BLaER1 (cell line): ENCODE data around the gene PNPLA2.

Experiments
- H3K27ac ChIP-seq: shearing (Covaris generic); formaldehyde crosslinking; 2 replicates; pipeline ENCODE4 v1.8.1; 2022
- H3K27me3 ChIP-seq: shearing (Covaris generic); formaldehyde crosslinking; 2 replicates; pipeline ENCODE4 v1.8.1; 2022
- H3K36me3 ChIP-seq: shearing (Covaris generic); formaldehyde crosslinking; 2 replicates; pipeline ENCODE4 v1.8.1; 2022
- H3K4me1 ChIP-seq: shearing (Covaris generic); formaldehyde crosslinking; 2 replicates; pipeline ENCODE4 v1.8.1; 2022
- H3K4me2 ChIP-seq: shearing (Covaris generic); formaldehyde crosslinking; 2 replicates; pipeline ENCODE4 v1.8.1; 2022
- H3K4me3 ChIP-seq: shearing (Covaris generic); formaldehyde crosslinking; 2 replicates; pipeline ENCODE4 v1.8.1; 2022
- H3K9ac ChIP-seq: shearing (Covaris generic); formaldehyde crosslinking; 2 replicates; pipeline ENCODE4 v1.8.1; 2022
- H3K9me3 ChIP-seq: shearing (Covaris generic); formaldehyde crosslinking; 2 replicates; pipeline ENCODE4 v1.8.1; 2022
- H4K20me1 ChIP-seq: shearing (Covaris generic); formaldehyde crosslinking; 2 replicates; pipeline ENCODE4 v1.8.1; 2022
- Cebpa-rat ChIP-seq: shearing (Covaris generic); IDR thresholded peaks from 2 replicates; pipeline ENCODE4 v1.8.1; 2022

PNPLA2 gene

DNA sequence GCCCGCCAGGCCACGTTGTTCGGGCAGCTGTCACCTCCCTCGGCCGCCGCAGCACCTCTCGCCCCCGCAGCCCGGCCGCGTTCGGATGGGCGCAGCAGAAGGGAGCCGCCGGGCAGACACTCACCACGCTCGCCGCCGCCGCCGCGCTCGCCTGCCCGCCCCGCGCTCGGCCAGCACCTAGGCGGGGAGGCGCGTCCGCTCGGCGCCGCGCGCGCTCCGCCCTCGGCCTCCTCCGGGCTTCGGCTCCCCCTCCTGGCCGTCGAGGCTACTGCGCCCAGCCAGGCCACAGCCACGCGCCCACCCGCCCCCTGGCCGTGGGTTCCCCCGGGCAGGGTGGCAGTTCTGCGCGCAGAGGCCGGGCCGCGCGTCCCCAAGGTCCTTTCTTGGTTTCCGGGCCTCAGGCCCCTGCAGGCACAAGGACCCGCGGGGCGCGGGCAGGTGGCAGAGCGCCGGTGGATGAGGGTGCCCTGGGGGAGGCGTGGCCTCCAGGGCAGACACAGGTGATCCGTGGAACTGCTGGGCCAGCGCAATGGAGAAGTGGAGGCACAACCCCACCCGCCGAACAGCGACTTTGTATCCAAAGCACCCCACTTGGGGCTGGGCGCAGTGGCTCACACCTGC lies 20.5 kb upstream of the PNPLA2 start, which contains the start of gene SLC25A22:
SLC25A22 (minus strand) TSS at position 189 of the 621 bp plus-strand sequence. CDS start 3,275 bp downstream, outside the sequence.
- peaks cover 52% of the 10 kb centered on the region for H4K20me1 ChIP-seq
- peaks cover 60% of the 10 kb centered on the region for H3K36me3 ChIP-seq
- TF ChIP-seq Cebpa-rat: no peak
- peak within 1 kb of the TSS; percentile 100 for H3K4me2 ChIP-seq
- peak within 1 kb of the TSS; percentile 88 for H3K27ac ChIP-seq
- H3K9me3 ChIP-seq: no peaks in the 10 kb centered on the region
- peak within 1 kb of the TSS; percentile 90 for H3K9ac ChIP-seq
- peaks cover 45% of the 10 kb centered on the region for H3K4me1 ChIP-seq
- H3K4me3 ChIP-seq: peak within 1 kb of the TSS; percentile 97
- H3K27me3 ChIP-seq: no peaks in the 10 kb centered on the region

DNA sequence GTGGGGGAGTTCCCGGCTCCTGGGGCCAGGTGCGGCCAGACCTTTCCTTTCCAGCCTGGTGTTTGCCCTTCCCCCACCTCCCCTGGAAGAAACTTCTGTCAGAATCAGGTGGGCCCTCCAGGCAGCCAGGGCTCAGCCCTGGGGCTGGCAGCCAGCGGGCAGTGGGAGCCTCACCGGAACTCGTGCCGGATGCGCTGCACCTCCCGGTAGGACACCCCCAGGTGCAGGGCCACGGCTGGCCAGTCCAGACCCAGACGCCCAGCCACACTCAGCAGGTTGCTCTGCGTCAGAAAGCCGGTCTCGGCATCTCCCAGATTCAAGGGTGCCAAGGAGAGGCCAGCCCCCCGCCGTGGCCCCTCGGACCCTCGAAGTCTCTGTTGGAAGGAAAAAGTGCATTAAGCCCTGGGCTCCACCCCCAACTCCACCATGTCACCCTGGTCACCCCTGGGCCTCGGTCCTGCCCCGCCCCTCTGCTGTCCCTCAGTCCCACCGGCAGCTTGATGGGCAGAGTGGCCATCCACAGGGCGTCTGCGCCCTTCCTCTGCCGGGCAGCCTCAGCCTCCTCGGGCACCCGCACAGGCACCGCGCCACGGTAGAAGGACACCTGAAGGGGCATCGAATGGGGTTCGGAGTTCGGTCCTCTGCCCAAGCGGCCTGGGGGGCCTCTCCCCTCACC lies 18.9 kb upstream of the PNPLA2 start:
- Histone ChIP-seq H3K4me1 (peaks cover 54% of the 10 kb centered on the region), H3K27ac (no peak overlapping the region), H3K36me3 (peaks cover 45% of the 10 kb centered on the region)

DNA sequence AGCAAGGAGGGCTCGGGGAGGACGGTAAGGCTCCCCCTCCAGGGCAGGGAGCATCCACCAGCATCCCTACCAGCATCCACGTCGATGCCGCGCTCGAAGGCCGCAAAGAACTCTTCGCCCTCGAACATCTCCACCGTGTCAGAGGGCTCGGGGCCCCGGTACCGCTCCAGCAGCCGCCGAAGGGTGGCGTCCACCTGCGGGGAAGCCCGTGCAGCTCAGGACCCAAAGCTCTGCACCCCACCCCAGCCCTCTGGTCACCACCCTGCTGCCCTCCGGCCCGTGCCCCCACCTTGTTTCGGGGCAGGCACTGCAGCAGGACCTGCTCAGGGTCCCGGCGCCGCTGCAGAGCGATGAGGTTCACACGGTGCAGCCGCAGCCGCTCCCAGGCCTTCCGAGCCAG lies 18.2 kb upstream of the PNPLA2 start:
- peaks cover 52% of the 10 kb centered on the region for H4K20me1 ChIP-seq
- H3K4me2 ChIP-seq: no peak overlapping the region
- H3K36me3 ChIP-seq: peaks cover 45% of the 10 kb centered on the region
- peaks cover 50% of the 10 kb centered on the region for H3K4me1 ChIP-seq
- no peak for TF ChIP-seq Cebpa-rat
- no peaks in the 10 kb centered on the region for H3K9me3 ChIP-seq
- no peaks in the 10 kb centered on the region for H3K27me3 ChIP-seq
- no peak overlapping the region for H3K9ac ChIP-seq
- no peak overlapping the region for H3K4me3 ChIP-seq
- no peak overlapping the region for H3K27ac ChIP-seq

More for the DNA sequence above, 18.9 kb upstream of the PNPLA2 start:
- no peaks in the 10 kb centered on the region for H3K9me3 ChIP-seq
- H4K20me1 ChIP-seq: peaks cover 55% of the 10 kb centered on the region
- H3K9ac ChIP-seq: no peak overlapping the region
- H3K4me2 ChIP-seq: no peak overlapping the region
- TF ChIP-seq Cebpa-rat: no peak
- no peaks in the 10 kb centered on the region for H3K27me3 ChIP-seq
- no peak overlapping the region for H3K4me3 ChIP-seq

DNA sequence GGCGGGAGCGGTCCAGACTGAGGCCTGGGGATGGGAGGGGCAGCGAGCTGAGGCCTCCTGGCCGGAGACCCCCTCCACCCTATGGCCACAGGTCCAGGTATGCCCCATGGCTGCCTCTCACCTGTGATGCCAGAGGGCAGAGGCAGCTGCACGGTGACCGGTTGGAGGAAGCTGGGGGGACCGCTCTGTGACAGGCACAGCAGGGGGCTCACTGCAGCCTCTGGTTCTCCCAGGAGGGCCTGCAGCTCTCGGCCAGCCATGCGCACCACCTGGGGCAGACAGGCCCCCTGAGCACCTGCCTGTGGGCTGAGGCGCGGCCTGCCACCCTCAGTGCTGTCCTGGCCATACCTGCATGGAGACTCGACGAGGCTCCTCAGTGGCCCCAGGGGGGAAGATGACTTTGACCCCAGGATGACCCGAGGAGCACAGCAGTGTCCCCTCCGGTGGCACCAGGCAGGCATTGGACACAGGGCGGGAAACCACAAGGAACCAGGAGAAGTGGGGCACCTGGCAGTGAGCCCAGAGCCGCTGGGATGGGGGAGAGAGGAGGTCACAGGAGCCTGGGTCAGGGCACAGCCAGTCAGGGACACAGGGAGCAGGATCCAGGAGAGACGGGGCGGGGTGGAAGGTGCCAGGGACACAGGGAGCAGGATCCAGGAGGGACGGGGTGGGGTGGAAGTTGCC lies 17.5 kb upstream of the PNPLA2 start:
- peaks cover 45% of the 10 kb centered on the region for H3K36me3 ChIP-seq

DNA sequence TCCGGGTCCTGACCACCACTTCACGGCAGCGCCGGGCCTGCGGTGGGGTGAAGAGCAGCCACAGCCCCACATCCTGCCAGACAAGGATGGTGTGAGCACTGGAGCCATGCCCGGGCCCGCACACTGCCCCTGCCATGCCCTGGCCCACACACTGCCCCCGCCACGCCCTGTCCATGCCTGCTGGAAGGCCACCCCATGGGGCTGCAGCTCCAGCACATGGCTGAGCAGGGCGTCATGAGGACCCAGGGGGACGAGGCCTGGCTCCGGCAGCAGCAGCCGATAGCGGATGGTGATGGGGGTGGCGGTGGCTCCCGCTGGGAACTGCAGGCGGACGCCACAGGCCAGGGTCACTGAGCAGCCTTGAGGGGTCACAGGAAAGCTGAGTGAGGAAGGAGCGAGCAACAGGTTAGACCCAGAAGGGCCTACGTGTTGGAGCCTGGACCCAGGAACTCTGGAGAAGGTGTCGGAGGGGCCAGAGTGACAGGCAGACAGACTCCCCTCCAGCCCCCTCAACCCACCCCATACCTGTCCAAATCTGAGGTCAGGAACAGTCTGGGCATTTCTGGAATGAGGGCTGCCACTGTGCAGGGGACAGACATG lies 16.6 kb upstream of the PNPLA2 start:
- Histone ChIP-seq H3K4me3 (no peak overlapping the region), H3K9ac (0 out of 2 replicates have a peak overlapping the region, but pooled peaks have one; percentile 80), H3K9me3 (no peaks in the 10 kb centered on the region), H3K4me1 (peaks cover 47% of the 10 kb centered on the region), H4K20me1 (peaks cover 38% of the 10 kb centered on the region), H3K27ac (no peak overlapping the region), H3K36me3 (peaks cover 45% of the 10 kb centered on the region), H3K4me2 (peak overlapping the region; percentile 99), H3K27me3 (no peaks in the 10 kb centered on the region)
- TF ChIP-seq Cebpa-rat: no peak

More for the DNA sequence above, 17.5 kb upstream of the PNPLA2 start:
- peaks cover 52% of the 10 kb centered on the region for H3K4me1 ChIP-seq
- H3K9ac ChIP-seq: no peak overlapping the region
- no peak for TF ChIP-seq Cebpa-rat
- H3K27me3 ChIP-seq: no peaks in the 10 kb centered on the region
- H3K27ac ChIP-seq: no peak overlapping the region
- H3K4me2 ChIP-seq: no peak overlapping the region
- H3K4me3 ChIP-seq: no peak overlapping the region
- H4K20me1 ChIP-seq: peaks cover 46% of the 10 kb centered on the region
- no peaks in the 10 kb centered on the region for H3K9me3 ChIP-seq

DNA sequence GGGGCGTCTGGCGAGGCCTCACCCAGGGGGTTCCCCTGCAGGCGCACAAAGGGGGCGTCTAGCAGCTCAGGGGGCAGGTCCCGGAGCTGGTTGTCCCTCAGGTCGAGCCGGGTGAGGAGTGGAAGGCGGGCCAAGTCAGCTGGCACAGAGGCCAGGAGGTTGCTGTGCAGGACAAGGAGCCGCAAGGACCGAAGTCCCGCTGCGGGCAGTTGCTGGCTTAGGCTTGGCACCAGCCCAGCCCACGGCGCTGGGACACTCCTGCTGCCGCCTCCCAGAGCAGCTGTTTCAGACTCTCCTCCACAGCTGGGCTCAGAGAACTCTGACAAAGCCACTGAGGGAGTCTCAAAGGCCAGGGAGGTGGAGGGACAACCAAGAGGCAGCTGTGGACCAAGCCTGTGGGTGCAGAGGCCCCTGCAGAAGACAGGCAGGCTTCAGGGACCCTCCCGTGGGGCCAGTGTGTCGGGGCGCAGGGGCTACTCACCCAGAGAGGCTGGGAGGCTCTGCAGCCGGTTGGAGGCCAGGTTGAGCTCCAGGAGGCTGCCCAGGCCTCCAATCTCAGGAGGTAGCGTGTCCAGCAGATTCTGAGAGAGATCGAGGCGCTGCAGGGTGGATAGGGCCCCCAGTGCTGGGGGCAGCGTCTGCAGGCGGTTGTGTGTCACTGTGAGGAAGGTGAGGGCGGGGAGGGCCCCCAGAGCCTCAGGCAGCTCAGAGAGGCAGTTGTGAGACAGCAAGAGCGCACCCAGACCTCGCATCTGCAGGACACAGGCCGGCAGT lies 15.8 kb upstream of the PNPLA2 start:
- Histone ChIP-seq H3K4me1 (peaks cover 48% of the 10 kb centered on the region), H3K4me2 (peak overlapping the region; percentile 99), H3K27me3 (no peaks in the 10 kb centered on the region), H3K4me3 (peak overlapping the region; percentile 76), H4K20me1 (peaks cover 32% of the 10 kb centered on the region; the same call in 1 of the 2 replicates), H3K27ac (peak overlapping the region; percentile 59), H3K9me3 (no peaks in the 10 kb centered on the region), H3K36me3 (peaks cover 45% of the 10 kb centered on the region), H3K9ac (peak overlapping the region; percentile 80)
- TF ChIP-seq Cebpa-rat: no peak

DNA sequence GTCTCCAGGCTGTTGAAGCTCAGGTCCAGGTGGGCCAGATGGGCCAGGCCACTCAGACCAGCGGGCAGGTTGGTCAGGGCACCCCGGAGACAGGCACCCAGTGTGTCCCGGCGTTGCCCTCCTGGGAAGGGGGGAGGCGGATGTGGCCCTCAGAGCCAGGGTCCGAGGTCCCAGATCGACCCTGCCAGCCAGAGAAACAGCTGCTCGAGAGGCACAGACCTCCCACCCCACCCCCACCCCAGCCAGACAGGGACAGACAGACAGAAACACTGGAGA lies 15.3 kb upstream of the PNPLA2 start:
- Histone ChIP-seq H3K27ac (peak overlapping the region; percentile 59; the same call in 1 of the 2 replicates), H3K4me3 (peak overlapping the region; percentile 76)

DNA sequence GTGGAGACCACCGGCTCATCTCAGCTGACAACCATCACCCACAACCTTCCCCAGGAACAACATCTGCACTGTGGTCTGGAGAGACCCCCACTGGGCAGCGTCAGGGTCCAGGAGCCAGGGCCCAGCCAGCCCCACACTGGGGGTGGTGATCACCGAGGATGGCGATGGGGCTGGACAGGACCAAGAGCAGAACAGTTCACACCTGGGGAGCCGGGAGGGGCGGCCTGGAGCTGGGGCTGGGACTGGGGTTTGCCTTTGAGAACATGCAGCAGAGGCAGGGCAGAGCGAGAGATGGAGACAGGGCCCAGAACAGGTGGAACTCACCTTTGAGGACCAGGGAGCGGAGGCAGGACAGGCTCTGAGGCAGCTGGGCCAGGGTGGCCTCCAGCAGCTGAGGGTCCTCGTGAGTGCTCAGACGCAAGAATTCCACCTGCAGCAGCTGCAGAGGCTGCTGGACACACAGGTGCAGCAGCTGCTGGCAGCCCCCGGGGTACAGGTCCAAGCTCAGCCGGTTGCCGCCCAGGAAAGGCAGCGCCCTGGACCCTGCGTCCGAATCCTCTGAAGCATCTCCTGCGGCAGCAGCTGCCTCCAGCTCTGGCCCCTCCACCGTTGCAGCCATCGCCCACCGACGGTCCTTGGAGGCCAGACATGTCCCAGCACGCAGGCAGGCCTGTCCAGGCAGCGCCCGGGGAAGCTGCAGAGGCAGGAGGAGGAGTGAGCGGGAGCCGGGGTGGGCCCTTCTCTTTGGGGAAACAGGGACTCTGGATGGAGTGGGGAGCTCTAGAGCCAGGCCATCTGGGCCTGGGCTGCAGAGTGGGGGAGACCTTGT lies 14.7 kb upstream of the PNPLA2 start:
- peak overlapping the region; percentile 99 for H3K4me2 ChIP-seq
- no peak for TF ChIP-seq Cebpa-rat
- H3K36me3 ChIP-seq: peaks cover 43% of the 10 kb centered on the region
- no peaks in the 10 kb centered on the region for H3K27me3 ChIP-seq
- peak overlapping the region; percentile 76 for H3K4me3 ChIP-seq
- H3K27ac ChIP-seq: peak overlapping the region; percentile 89
- peaks cover 53% of the 10 kb centered on the region for H3K4me1 ChIP-seq
- H3K9ac ChIP-seq: peak overlapping the region; percentile 80
- H4K20me1 ChIP-seq: peaks cover 32% of the 10 kb centered on the region; the same call in 1 of the 2 replicates
- no peaks in the 10 kb centered on the region for H3K9me3 ChIP-seq

More for the DNA sequence above, 15.3 kb upstream of the PNPLA2 start:
- Histone ChIP-seq H3K4me2 (peak overlapping the region; percentile 99), H3K9me3 (no peaks in the 10 kb centered on the region), H3K9ac (peak overlapping the region; percentile 80), H3K36me3 (peaks cover 45% of the 10 kb centered on the region), H3K27me3 (no peaks in the 10 kb centered on the region), H3K4me1 (peaks cover 51% of the 10 kb centered on the region), H4K20me1 (peaks cover 32% of the 10 kb centered on the region; the same call in 1 of the 2 replicates)
- no peak for TF ChIP-seq Cebpa-rat
